ENCODE data around the gene MYOM1.
"Not testable (repeated sequence)": the region's sequence is repeated elsewhere in the genome, so short reads cannot be mapped to it uniquely, and the experiment has no call there.

MYOM1 gene

DNA sequence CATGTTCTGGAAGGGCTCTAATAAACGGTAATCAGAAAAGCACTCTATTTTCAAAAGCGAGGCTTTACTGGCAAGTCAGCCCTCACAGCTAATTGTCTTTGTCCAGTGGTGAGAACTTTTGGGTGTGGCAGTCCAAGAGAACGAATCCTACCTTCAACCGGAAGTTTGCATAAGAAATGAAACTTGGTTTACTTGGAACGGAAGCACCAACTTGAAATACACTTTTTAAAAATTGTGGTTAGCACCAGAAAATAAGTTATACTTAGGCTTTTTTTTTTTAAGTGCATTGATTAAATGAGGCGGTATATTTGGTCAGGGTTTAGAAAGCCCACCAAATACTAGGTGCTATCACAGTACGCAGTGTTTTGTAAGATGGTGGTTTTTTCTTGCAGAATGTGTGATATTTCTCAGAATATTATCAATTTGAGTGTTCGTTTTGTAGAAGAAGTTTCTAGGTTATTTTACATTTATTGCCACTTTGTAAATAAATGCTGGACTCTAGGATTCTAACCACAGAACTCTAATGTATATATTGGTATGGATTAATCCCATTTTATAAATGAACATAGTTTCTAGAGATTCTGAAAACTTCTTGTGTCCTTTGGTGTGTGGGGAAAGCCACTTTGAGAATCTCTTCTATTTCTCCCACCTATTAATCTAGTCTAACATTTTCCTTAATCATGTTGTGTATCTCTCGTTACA, 29.0 kb upstream of the MYOM1 start:
- no peak for DNase-seq

DNA sequence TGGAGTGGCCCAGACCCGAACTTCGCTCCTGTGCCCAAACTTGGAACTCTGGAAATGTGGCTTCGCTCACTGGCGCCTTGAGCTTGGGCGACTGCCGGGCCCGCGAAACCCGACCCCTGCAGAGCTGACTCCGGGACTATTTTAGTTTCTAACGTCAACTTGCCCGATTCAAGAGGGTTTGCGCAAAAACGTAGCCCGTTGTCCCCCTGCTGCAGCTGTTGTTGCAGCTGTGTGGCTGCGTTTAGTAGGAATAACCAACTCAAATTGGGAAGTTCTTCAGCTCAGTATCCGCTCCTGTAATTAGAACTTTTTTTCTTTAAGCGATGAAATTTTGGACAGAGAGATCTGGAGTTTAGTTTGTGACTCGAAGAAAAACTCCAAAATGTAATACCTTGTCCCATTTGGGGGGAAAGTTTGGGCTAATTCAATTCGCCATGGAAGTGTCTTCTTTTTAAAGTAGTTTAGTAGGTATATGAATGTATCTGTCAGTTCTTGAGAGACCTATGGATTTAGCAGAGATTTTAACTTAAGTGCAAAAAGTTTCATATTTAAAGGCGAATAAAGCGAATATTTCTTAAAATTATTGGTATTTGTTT, 28.4 kb upstream of the MYOM1 start:
- no peak for DNase-seq

DNA sequence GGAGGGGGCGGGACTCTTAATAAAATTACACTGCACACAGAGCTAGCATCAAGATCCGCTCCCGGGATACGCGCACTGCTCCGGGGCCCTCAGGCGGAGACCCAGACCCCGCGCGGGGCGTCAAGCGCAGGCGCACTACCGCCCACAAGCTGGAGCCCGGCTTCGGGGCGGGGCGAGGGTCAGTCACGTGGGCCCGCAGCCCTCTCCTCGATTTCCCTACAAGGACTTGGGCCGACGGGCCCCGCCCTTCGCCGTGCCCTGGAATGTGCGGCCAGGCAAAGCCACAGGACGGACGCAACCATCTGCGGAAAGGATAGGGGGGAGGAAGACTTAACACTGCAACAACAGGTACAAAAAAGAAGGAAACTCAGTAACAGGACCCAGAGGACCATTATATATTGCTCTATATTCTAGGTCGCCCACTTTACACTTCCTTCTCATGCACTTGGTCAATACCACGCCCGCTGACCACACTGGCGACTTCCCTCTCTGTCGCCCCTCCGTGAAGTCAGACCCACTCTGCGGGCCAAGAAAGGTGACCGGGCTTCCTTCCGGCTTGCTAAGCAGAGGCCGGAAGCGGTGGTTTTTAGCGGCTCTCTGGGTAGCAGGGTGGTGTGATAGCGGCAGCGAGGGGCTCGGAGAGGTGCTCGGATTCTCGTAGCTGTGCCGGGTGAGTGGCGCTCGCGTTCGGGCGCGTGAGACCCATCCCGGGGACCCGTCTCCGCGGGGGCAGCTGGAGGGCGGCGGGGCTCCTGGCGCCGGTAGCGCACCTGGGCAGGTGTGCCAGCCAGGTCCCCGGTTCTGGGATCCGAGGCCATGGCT, 27.7 kb upstream of the MYOM1 start, which contains the start of gene MYL12A:
TSS of gene MYL12A (plus strand) at position 562 of the 822 bp plus-strand sequence. CDS start 5,447 bp downstream, outside the sequence.
- peak; percentile 88 for DNase-seq

DNA sequence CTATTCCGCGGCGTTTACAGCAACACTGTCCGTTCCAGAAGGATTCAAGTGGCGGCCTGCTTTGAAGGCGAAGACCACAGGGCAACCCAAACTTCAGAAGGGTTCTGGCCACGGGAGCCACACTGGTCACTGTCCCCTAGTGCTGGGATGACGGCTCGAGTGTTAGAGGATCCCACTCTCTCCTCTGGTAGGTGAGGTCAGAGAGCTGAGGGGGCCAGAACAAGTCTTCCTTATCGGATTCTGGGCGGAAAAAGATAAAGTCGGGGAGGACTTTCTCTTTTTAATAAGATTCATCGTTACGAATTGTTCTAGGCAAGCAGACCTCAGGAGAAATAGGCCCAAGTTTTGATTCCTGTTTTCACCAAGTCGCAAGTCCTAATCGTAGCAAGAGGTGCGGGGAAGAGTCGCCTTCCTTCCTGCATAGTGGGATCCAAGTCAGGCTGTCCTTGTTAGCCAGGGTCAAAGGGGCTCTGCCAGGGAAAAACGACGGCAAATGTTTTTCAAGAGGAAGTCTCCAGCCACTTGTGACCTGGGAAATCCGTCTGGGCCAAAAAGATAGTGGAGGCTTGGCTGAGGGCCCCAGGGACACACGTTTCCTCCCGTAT, 27.0 kb upstream of the MYOM1 start:
- DNase-seq: no peak

DNA sequence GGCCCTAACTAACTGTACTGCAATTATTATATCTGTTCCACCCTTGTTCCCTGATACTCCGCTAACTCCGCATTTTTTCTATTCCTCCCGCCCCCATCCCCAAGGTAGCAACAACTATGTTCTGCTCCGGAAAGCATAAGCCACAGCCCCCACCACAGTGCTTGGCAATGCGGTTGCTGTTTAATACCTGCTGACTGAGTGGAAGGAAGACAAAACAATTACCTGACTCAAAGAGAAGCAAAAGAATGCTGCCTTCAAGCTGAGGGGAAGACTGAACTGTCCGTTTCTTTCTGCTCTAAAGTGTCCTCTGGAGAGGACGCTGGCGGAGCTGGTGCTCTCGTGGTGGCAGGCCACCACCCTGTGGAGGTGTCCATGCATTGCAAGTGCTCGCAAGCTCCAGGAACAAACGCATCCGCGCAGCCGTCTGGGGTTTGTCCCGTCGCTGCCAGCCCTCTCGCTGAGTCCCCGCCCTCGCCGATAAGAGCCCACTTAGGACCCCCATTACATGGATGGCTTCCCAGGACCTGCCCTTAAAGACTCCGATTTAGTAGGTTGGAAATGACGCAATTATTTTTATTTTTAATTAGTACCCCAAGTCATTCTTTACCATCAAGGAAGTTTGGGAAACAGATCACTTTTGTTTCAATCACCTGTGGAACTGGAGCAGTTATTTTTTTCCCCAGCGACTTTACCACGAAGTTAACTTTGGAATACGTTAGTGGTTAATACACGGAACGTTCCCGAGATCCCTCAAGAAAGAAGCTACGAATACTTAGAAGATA, 26.3 kb upstream of the MYOM1 start:
- peak; percentile 70 for DNase-seq

DNA sequence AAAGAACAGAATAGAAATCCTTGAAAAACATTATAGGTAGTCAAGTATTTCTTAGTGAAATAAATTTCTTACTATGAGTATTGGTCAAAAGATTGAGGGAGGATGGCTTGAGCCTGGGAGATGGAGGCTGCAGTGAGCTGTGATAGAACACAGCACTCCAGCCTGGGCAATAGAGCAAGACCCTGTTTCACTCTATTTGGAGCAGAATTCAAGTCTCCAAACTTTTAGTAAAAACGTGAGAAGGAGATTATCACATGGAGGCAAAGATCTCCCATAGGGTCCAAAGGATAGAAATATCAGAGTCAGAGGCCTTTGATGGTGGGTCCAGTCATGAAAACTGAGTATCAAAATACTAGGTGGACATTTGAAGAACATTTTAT, 25.4 kb upstream of the MYOM1 start:
- no peak for DNase-seq

DNA sequence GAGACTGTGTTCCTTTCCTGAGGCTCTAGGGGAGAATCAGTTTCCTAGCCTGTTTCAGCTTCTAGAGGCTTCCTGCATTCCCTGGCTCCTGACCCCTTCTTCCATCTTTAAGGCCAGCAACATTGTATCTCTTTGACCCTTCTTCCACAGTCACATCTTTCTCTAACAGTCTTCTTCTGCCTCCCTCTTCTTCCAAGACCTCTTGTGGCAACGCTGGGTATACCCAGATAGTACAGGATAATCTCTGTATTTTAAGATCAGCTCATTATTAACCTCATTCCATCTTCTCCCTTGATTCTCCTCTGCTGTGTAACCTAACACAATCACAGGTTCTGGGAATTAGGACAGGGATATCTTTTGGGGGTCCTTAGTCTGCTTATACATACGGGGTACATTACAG, 19.0 kb upstream of the MYOM1 start:
- DNase-seq: no peak

DNA sequence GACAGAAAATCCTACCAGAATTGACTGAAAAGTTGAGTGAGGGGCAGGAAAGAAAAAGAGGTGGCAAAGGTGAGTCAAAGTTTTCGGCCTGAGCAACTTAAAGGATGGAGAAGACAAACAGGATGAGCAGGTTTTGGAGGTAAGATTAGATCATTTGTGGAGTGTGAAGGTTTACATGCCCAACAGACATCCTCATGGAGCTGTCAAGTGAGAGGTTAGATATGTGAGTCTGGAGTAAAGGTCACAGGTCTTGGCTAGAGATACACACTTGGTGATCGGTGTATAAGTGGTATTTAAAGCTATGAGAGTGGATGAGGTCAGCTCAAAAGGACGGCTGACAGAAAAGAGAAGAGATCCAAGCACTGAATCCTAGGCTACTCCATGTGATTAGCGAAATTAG, 16.7 kb upstream of the MYOM1 start:
- DNase-seq: no peak

DNA sequence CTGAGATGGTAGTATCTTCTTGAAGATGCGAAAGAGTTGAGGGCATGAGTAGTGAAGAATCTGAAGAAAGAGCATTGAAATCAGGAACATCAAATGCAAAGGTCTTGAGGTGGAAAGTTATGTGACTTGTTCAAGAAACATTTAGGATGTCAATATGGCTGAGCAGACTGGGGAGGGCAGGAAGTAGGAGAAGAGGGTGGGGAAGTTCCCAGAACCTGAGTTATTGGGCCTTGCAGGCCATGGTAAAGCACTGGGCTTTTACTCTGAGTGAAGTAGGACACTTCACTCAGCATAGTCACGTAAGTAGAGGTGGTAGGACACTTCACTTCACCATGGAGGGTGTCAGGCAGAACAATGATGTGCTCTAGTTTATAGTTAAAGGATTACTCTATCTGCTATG, 16.1 kb upstream of the MYOM1 start:
- no peak for DNase-seq

DNA sequence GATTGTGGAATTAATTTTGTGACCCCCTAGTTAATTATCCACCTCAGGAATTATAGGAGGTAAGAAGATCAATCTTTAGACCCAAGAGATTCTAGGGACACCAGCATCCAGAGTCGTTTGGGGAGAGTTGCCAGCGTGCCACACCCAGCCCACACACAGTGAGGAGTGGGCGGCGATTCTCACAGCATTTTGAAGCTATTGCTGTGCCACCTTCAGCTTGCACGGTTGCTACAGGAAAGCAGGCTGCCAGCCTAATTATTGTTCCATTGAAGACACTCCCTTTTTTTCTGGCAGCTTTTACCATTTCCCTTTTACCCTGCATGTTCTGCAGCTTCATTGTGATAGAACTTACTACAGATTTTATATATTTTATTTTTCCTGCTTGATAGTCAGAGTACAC, 14.7 kb upstream of the MYOM1 start:
- no peak for DNase-seq

DNA sequence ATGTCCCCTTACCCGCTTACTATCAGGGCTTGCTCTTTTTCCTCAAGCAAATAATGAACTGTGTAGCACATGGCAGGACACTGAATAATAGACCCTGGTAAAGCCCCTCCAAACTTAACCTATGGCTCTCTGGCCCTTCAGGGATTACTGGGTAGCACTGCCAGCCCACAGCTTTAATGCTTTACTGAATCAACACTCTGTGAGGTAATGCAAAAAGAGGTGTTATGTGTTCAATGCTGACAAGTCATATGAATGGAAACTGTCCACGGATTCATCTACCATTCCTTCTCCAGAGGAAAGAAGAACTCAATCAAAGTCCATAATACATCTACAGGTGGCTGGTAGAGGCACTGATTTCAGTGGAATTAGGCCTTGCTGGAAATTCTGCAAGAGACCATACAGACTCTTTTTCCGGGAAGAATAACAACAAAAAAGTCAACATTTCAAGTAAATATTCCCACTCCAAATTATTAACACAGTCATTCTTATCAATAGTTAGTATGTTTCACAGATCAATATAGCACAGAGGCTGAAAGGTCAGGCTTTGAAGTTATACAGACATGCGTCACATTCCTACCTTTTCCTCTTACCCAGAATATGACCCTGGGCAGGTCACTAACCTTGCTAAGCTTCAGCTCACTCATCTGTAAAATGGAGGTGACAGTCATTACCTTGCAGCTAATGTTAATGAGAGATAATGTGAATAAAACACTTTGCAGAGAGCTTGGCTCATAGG, 13.8 kb upstream of the MYOM1 start:
- no peak for DNase-seq

DNA sequence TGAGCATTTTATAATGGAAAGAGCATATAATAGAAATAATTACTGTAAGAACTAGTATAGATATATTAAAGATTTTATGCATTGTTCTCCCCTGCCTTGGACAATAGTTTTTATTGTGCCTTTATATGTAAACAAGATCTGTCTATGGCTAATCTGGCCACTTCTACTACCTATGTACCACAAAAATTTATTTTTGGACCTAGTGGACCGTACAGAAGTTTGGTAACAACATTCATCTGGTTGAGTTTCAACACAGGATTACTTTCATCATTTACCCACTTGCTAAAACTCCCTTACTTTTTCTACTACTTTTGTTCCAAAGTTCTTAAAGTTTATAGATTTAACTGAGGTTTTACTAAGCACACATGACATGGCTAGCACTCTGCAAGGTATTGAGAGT, 13.2 kb upstream of the MYOM1 start:
- DNase-seq: no peak

DNA sequence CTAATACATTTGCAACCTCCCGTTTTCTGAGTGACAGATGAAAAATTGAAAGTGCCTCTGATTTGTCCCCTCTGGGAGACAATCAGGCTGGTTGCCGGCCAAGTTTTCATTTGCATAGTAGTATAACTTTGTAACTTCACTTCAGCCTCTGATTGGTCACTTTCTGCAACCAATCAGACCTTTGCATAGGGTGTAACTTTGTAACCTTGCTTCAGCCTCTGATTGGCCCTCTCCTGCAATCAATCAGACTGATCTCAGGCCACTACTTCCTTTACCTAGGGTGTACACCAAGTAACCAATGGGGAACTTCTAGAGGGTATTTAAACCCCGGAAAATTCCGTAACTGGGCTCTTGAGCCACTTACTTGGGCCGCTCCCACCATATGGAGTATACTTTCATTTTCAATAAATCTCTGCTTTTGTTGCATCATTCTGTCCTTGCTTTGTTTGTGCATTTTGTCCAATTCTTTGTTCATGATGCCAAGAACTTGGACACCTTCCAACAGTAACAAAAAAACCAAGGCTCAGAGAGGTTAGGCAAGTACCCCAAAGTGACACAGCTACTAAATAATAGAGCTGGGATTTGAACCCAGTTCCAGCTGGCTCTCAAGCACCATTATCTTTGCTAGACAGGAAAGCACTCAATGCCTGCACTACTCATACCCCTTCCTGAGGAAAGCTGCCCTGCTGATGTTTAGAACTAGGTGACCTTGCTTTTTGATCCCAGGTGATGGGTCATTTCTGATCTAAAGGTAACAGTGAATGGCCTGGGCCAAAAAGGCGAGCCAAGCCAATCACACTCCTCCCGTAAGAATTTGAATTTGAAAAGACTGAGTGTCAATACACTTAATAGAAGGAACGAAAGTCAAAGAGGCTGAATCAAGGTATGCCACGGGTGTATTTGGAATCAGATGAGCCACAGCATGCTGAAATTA, 10.9 kb upstream of the MYOM1 start:
- no peak for DNase-seq

DNA sequence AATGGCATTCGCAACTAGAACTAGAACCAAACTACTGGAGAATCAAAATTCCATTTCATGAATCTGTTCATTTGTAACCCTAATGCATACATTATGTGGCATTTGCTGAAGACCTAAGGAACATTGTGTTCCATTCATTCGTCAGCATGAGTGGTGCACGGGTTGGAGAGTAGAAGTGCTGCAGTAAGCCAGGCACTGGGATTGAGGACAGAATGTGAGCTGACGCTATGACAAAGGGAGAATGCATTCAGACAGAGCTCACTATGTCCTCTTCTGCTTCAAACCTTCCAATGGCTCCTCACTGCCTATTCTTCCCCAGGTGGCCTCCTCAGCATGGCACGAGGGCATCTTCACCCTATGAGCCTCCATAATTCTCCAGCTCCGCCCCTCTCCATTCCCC, 6.3 kb upstream of the MYOM1 start:
- no peak for DNase-seq

DNA sequence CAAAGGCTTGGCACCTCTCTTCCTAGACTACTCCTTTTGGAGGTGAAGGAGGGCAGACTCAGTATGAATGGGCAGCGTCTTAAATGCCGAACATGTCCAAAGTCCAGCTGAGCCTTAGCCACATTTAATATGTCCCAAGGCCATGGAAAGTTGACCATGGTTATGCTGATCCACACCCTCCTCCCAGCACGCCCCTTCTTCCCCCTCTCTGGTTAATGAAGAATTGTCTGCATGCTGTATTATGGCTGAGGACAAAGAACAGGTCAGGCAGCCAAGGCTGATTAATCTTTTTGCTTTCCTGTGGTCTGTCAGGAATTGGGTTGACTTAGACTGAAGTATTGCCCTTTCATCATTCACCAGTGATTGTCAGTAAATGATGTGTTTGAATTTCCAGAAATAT, 5.8 kb upstream of the MYOM1 start:
- no peak for DNase-seq

DNA sequence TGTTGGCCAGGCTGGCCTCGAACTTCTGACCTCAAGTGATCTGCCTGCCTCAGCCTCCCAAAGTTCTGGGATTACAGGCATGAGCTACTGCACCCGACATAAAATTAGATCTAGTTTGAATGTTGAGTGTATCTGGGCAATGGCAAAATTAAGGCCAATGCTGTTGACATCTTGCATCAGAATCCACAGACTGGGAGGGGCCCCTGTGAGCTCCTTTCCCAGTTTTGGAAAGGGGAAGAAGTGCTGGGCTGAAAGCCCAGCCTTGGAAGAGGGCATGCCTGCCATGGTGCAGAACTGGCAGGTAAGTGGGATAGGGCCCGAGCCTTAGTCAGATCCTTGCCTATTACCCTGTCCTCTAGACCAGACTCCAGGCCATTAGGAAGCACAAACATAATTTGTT, 4.5 kb upstream of the MYOM1 start:
- DNase-seq: no peak

DNA sequence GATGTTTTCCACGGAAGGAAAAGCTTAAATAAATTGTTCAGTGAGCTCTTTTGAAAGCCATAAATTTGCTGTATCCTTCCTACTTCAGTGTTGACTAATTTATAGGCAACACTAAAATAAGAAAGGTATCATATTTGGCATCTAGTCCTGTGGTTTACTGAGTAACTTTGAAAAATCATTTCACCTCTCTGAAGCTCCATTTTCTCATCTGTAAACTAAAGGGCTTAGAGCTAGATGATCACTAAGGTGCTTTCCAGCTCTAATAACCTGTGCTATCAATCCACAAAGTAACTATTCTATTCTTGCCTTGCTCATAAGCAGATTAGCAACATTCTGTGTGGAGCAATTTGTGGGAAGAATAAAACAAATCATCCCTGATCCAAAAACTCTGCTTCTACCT, 3.6 kb upstream of the MYOM1 start:
- DNase-seq: no peak

DNA sequence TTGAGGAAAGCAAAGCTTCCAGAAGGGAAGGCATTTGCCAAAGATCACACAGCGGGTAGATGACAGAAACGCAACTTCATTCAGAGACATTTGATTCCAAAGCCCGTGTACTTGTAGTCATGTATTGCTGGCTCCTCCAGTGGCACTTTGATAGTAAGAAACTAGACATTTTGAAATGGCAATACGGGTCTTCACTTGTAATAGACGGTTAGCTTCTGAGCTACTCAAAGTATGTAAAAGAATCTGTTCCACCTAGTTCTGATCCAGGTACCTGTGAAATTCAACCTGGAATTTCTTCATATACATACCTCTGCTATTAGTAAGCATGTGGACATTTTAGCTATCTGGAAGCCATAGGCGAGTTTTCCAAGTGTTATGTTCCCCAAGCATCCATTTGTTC, 1.7 kb upstream of the MYOM1 start:
- no peak for DNase-seq

DNA sequence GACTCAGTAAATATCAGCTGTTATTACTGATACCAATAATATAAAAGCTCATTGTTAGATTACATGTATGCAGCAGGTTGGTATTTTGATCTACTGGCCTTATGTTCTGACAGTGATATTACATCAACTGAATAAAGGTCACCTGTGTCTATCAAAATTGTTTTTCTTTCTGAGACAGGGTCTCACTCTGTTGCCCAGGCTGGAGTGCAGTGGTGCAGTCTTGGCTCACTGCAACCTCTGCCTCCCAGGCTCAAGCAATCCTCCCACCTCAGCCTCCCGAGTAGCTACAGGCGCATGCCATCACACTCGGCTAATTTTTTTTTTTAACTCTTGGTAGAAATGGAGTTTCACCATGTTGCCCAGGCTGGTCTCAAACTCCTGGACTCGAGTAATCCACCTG, 1.1 kb upstream of the MYOM1 start:
- DNase-seq: not testable (repeated sequence)

DNA sequence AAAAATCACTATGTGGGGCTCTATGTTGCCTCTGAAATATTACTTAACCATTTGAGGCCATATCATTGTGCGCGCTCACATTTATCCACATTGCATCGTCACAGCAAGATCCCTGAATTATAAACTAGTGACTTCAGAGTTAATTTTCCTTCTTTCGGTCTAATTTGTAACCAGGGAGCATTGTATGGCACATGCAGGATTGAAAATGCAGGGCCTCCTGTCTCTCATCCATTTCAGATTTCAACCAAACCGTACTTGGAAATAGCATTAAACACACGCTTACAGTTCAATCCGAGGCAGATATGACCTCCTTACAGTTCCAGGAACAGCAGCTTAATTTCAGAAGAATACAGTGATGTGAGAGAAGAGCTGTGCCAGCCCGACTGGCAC, 532 bp downstream of the MYOM1 start:
- no peak for DNase-seq

DNA sequence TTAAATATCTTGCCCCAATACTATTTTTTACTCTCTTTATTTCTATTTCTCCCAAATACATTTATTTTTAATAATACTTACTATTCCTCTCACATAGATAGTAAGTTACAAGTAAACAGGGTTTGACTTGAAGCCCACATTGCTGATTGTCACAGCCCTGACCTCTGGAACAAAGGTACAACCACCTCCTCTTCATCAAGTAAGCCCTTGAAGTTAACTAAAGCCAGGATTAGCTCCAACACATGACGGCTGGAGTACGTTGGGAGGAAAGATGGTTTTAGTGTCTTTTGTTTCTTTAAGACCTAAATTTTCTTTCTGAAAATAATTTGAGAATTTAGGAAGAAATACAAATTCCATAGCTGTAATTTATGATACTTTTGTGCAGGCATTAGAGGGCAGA, 949 bp downstream of the MYOM1 start:
- no peak for DNase-seq
